HG03139 (cell line): ENCODE data around the gene PLB1.
A peak's percentile ranks its signal among the peaks of the same experiment; 100 is the strongest.
"Not testable (repeated sequence)": the region's sequence is repeated elsewhere in the genome, so short reads cannot be mapped to it uniquely, and the experiment has no call there.

Experiments
- ATAC-seq: cut with Tn5 transposase; IDR thresholded peaks from one replicate; pipeline ENCODE4 v1.9.1; 2021; ENCODE audit not compliant: unreplicated experiment

PLB1 gene

GRCh38 chr2:28662044-28662443 is 166.2 kb downstream of the PLB1 start:
- no peak for ATAC-seq

- ATAC-seq, result no peak
These were observed 166.8 kb downstream of the PLB1 start for GRCh38 chr2:28662468-28663181.

- no peak for ATAC-seq
These were observed 167.5 kb downstream of the PLB1 start for GRCh38 chr2:28663359-28663758.

- no peak for ATAC-seq
These were observed 168.4 kb downstream of the PLB1 start for GRCh38 chr2:28664120-28664842.

GRCh38 chr2:28665041-28665704 is 169.3 kb downstream of the PLB1 start:
- no peak for ATAC-seq

GRCh38 chr2:28665811-28666377 is 170.0 kb downstream of the PLB1 start:
- not testable (repeated sequence) for ATAC-seq

GRCh38 chr2:28666496-28667184 is 170.8 kb downstream of the PLB1 start:
- no peak for ATAC-seq

- no peak for ATAC-seq
These were observed 171.4 kb downstream of the PLB1 start for GRCh38 chr2:28667261-28667660.

GRCh38 chr2:28668106-28668814 is 172.4 kb downstream of the PLB1 start:
- ATAC-seq, result no peak

GRCh38 chr2:28668880-28669279 is 173.0 kb downstream of the PLB1 start:
- no peak for ATAC-seq

GRCh38 chr2:28670856-28671255 is 175.0 kb downstream of the PLB1 start:
- ATAC-seq, result no peak

- ATAC-seq, result no peak
These were observed 177.5 kb downstream of the PLB1 start for GRCh38 chr2:28673338-28673737.

- no peak for ATAC-seq
These were observed 178.3 kb downstream of the PLB1 start for GRCh38 chr2:28674062-28674712.

- no peak for ATAC-seq
These were observed 178.8 kb downstream of the PLB1 start for GRCh38 chr2:28674713-28675068.

GRCh38 chr2:28676152-28676835 is 180.4 kb downstream of the PLB1 start:
- no peak for ATAC-seq

- ATAC-seq, result no peak
These were observed 182.5 kb downstream of the PLB1 start for GRCh38 chr2:28678175-28678855.

GRCh38 chr2:28678944-28679343 is 183.1 kb downstream of the PLB1 start:
- ATAC-seq, result no peak

- ATAC-seq, result no peak
These were observed 184.8 kb downstream of the PLB1 start for GRCh38 chr2:28680657-28681056.

GRCh38 chr2:28681158-28681571 is 185.3 kb downstream of the PLB1 start:
- ATAC-seq, result peak; percentile 84
